DOHH2 (cell line): ENCODE data around the gene TNRC6C.
"Not testable (repeated sequence)": the region's sequence is repeated elsewhere in the genome, so short reads cannot be mapped to it uniquely, and the experiment has no call there.

Source experiments
- H3F3A ChIP-seq: fragments of 200-600 bp; sonication (generic), shearing (Covaris generic); 2 replicates; pipeline ENCODE4 v1.6.0; 2016; ENCODE audit warnings: antibody characterized with exemption, mild to moderate bottlenecking; ENCODE audit not compliant: control insufficient read depth, insufficient read depth
- H3K27ac ChIP-seq: fragments of 200-600 bp; sonication (generic); 2 replicates; pipeline ENCODE4 v1.5.1; 2014; ENCODE audit warnings: low read depth, mild to moderate bottlenecking, low read length, moderate library complexity
- H3K27me3 ChIP-seq: fragments of 200-600 bp; sonication (generic); 2 replicates; pipeline ENCODE4 v1.6.1; 2014; ENCODE audit warnings: mild to moderate bottlenecking, low read length, mixed read lengths; ENCODE audit not compliant: control insufficient read depth
- H3K36me3 ChIP-seq: fragments of 200-600 bp; sonication (generic); 2 replicates; pipeline ENCODE4 v1.6.1; 2014; ENCODE audit warnings: mild to moderate bottlenecking, low read length, moderate library complexity, mixed read lengths; ENCODE audit not compliant: control insufficient read depth
- H3K4me1 ChIP-seq: fragments of 200-600 bp; sonication (generic); 2 replicates; pipeline ENCODE4 v1.6.1; 2014; ENCODE audit warnings: mild to moderate bottlenecking, low read length, mixed read lengths; ENCODE audit not compliant: control insufficient read depth
- H3K4me2 ChIP-seq: fragments of 200-600 bp; sonication (generic); 2 replicates; pipeline ENCODE4 v1.6.0; 2014; ENCODE audit warnings: mild to moderate bottlenecking, low read length, moderate library complexity
- H3K4me3 ChIP-seq: fragments of 200-600 bp; sonication (generic); 2 replicates; pipeline ENCODE4 v1.5.1; 2014; ENCODE audit warnings: mild to moderate bottlenecking, low read length, mixed read lengths
- H3K79me2 ChIP-seq: fragments of 200-600 bp; sonication (generic); 2 replicates; pipeline ENCODE4 v1.6.1; 2014; ENCODE audit warnings: mild to moderate bottlenecking, low read length, mixed read lengths; ENCODE audit not compliant: control insufficient read depth
- H3K9me2 ChIP-seq: fragments of 200-600 bp; sonication (generic); replicated peaks from 2 replicates; pipeline ENCODE4 v1.6.1; 2014; ENCODE audit warnings: mild to moderate bottlenecking, low read length, mixed read lengths; ENCODE audit not compliant: control insufficient read depth
- H3K9me3 ChIP-seq: fragments of 200-600 bp; sonication (generic); 2 replicates; pipeline ENCODE4 v1.6.1; 2014; ENCODE audit warnings: antibody characterized with exemption, low read length, mixed read lengths; ENCODE audit not compliant: control insufficient read depth, insufficient read depth
- H4K20me1 ChIP-seq: fragments of 200-600 bp; sonication (generic); 2 replicates; pipeline ENCODE4 v1.6.0; 2014; ENCODE audit warnings: low read depth, mild to moderate bottlenecking, antibody characterized with exemption, low read length, moderate library complexity; ENCODE audit not compliant: control insufficient read depth, insufficient read depth
- CTCF ChIP-seq: fragments of 200-600 bp; sonication (generic); IDR thresholded peaks from one replicate; pipeline ENCODE4 v1.5.1; 2014; ENCODE audit warnings: antibody characterized with exemption, mild to moderate bottlenecking, low read depth, low read length; ENCODE audit not compliant: poor library complexity, severe bottlenecking
- EZH2phosphoT487 ChIP-seq: fragments of 200-600 bp; sonication (generic); IDR thresholded peaks from 2 replicates; pipeline ENCODE4 v1.6.1; 2017; ENCODE audit warnings: borderline replicate concordance, mild to moderate bottlenecking, antibody characterized with exemption, low read length, moderate library complexity, mixed read lengths

Gene TNRC6C

GRCh38 chr17:77933777-77934398 lies 24.6 kb upstream of the TNRC6C start:
- TF ChIP-seq CTCF (no peak), EZH2phosphoT487 (no peak)
- Histone ChIP-seq H3K36me3 (no peaks in the 10 kb centered on the region), H3K4me2 (no peak overlapping the region), H3K79me2 (no peaks in the 10 kb centered on the region), H4K20me1 (no peaks in the 10 kb centered on the region), H3K4me3 (no peak overlapping the region), H3K9me3 (no peaks in the 10 kb centered on the region), H3K27me3 (peaks cover 15% of the 10 kb centered on the region), H3F3A (no peaks in the 10 kb centered on the region), H3K27ac (no peak overlapping the region), H3K4me1 (no peaks in the 10 kb centered on the region), H3K9me2 (no peaks in the 10 kb centered on the region)

- Histone ChIP-seq H3K9me2 (no peaks in the 10 kb centered on the region), H3K4me2 (no peak overlapping the region), H3K4me3 (no peak overlapping the region), H3K79me2 (no peaks in the 10 kb centered on the region), H3K27me3 (peaks cover 13% of the 10 kb centered on the region), H3K9me3 (no peaks in the 10 kb centered on the region), H3K4me1 (no peaks in the 10 kb centered on the region), H3K36me3 (no peaks in the 10 kb centered on the region), H4K20me1 (no peaks in the 10 kb centered on the region), H3K27ac (no peak overlapping the region), H3F3A (no peaks in the 10 kb centered on the region)
- no peak for TF ChIP-seq EZH2phosphoT487
- no peak for TF ChIP-seq CTCF
These were observed 23.4 kb upstream of the TNRC6C start for GRCh38 chr17:77935121-77935571.

- H3K27ac ChIP-seq, H4K20me1 ChIP-seq, H3K79me2 ChIP-seq, H3F3A ChIP-seq, H3K9me2 ChIP-seq, H3K4me2 ChIP-seq, H3K4me3 ChIP-seq, H3K4me1 ChIP-seq, H3K36me3 ChIP-seq, H3K9me3 ChIP-seq: not testable (repeated sequence)
- H3K27me3 ChIP-seq: peaks cover 16% of the 10 kb centered on the region
These were observed 22.8 kb upstream of the TNRC6C start for GRCh38 chr17:77935744-77936143.

DNA sequence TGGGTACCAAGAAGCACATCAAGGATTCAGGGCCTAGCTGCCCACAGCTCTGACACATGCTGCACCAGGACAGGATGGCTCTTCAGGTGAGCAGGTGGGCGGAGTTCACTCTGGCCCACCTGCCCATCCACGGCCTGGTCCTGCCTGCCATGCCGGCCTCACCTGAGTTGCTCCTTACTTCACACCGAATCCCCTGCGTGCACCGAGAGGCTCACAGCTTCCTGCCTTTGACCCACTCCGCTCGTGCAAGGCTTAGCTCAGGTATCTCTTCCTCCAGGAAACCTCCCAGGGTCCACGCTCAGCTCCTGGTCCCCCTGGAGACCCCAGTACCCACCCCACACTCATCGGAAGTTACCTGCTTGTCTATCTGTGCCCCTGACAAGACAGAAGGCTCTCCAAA lies 21.6 kb upstream of the TNRC6C start:
- H3F3A ChIP-seq: no peaks in the 10 kb centered on the region
- no peaks in the 10 kb centered on the region for H3K4me1 ChIP-seq
- H3K4me3 ChIP-seq: no peak overlapping the region
- H3K27me3 ChIP-seq: peaks cover 19% of the 10 kb centered on the region
- no peak overlapping the region for H3K4me2 ChIP-seq
- TF ChIP-seq CTCF (no peak), EZH2phosphoT487 (no peak)
- H3K36me3 ChIP-seq: no peaks in the 10 kb centered on the region
- no peaks in the 10 kb centered on the region for H3K9me3 ChIP-seq
- H3K79me2 ChIP-seq: no peaks in the 10 kb centered on the region
- no peak overlapping the region for H3K27ac ChIP-seq
- H4K20me1 ChIP-seq: no peaks in the 10 kb centered on the region
- H3K9me2 ChIP-seq: no peaks in the 10 kb centered on the region
